ENCODE data around the gene BEST3. TPM values are rescaled to one million over a fixed set of nuclear protein-coding genes. Genes with fewer than 3 reads are reported as not detected.

The BEST3 gene
- total RNA-seq, 1 donor = under 0.01 TPM

- Histone ChIP-seq H3K79me2 (ENCODE audit: insufficient read depth, low read length) (no peaks in the 10 kb centered on the region), H3K4me2 (ENCODE audit: insufficient read depth, low read length) (no peak overlapping the region), H4K20me1 (ENCODE audit: insufficient read depth, low read length) (no peaks in the 10 kb centered on the region), H3K27ac (ENCODE audit: low read depth, low read length) (no peak overlapping the region), H3K4me3 (ENCODE audit: insufficient read depth, low read length) (no peak overlapping the region), H3K36me3 (ENCODE audit: insufficient read depth, low read length) (no peaks in the 10 kb centered on the region), H2AFZ (ENCODE audit: low read length) (no peak overlapping the region), H3K4me1 (ENCODE audit: insufficient read depth, low read length) (no peaks in the 10 kb centered on the region), H3K9me3 (ENCODE audit: low read depth, low read length) (no peaks in the 10 kb centered on the region), H3K27me3 (ENCODE audit: insufficient read depth, low read length) (no peaks in the 10 kb centered on the region)
- DNase-seq (ENCODE audit: insufficient read length, low spot score, missing footprints) = no peak
- peak; percentile 27 for TF ChIP-seq CTCF (IDR thresholded peaks at IDR 0.05; ENCODE audit: extremely low read depth, low read depth, low read length)
These were observed 22.7 kb downstream of the BEST3 start for GRCh38 chr12:69676257-69677012.

GRCh38 chr12:69672195-69672594 lies 26.9 kb downstream of the BEST3 start:
- no peaks in the 10 kb centered on the region for H3K27me3 ChIP-seq (ENCODE audit: insufficient read depth, low read length)
- TF ChIP-seq CTCF (IDR thresholded peaks at IDR 0.05; ENCODE audit: extremely low read depth, low read depth, low read length) = no peak
- H2AFZ ChIP-seq (ENCODE audit: low read length) = no peak overlapping the region
- no peaks in the 10 kb centered on the region for H3K9me3 ChIP-seq (ENCODE audit: low read depth, low read length)
- H3K79me2 ChIP-seq (ENCODE audit: insufficient read depth, low read length) = no peaks in the 10 kb centered on the region
- no peaks in the 10 kb centered on the region for H3K4me1 ChIP-seq (ENCODE audit: insufficient read depth, low read length)
- H3K36me3 ChIP-seq (ENCODE audit: insufficient read depth, low read length) = no peaks in the 10 kb centered on the region
- no peak overlapping the region for H3K27ac ChIP-seq (ENCODE audit: low read depth, low read length)
- H3K4me2 ChIP-seq (ENCODE audit: insufficient read depth, low read length) = no peak overlapping the region
- no peaks in the 10 kb centered on the region for H4K20me1 ChIP-seq (ENCODE audit: insufficient read depth, low read length)
- no peak for DNase-seq (ENCODE audit: insufficient read length, low spot score, missing footprints)
- no peak overlapping the region for H3K4me3 ChIP-seq (ENCODE audit: insufficient read depth, low read length)

GRCh38 chr12:69671597-69671996 lies 27.5 kb downstream of the BEST3 start:
- Histone ChIP-seq H3K4me2 (ENCODE audit: insufficient read depth, low read length) (no peak overlapping the region), H3K27me3 (ENCODE audit: insufficient read depth, low read length) (no peaks in the 10 kb centered on the region), H3K79me2 (ENCODE audit: insufficient read depth, low read length) (no peaks in the 10 kb centered on the region), H3K4me1 (ENCODE audit: insufficient read depth, low read length) (no peaks in the 10 kb centered on the region), H3K9me3 (ENCODE audit: low read depth, low read length) (no peaks in the 10 kb centered on the region), H3K36me3 (ENCODE audit: insufficient read depth, low read length) (no peaks in the 10 kb centered on the region), H3K27ac (ENCODE audit: low read depth, low read length) (no peak overlapping the region), H3K4me3 (ENCODE audit: insufficient read depth, low read length) (no peak overlapping the region), H2AFZ (ENCODE audit: low read length) (no peak overlapping the region), H4K20me1 (ENCODE audit: insufficient read depth, low read length) (no peaks in the 10 kb centered on the region)
- no peak for DNase-seq (ENCODE audit: insufficient read length, low spot score, missing footprints)
- TF ChIP-seq CTCF (IDR thresholded peaks at IDR 0.05; ENCODE audit: extremely low read depth, low read depth, low read length) = no peak

GRCh38 chr12:69666798-69667197 lies 32.3 kb downstream of the BEST3 start:
- Histone ChIP-seq H3K27ac (ENCODE audit: low read depth, low read length) (no peak overlapping the region), H2AFZ (ENCODE audit: low read length) (no peak overlapping the region), H3K9me3 (ENCODE audit: low read depth, low read length) (no peaks in the 10 kb centered on the region), H3K4me1 (ENCODE audit: insufficient read depth, low read length) (no peaks in the 10 kb centered on the region), H3K4me3 (ENCODE audit: insufficient read depth, low read length) (no peak overlapping the region), H4K20me1 (ENCODE audit: insufficient read depth, low read length) (no peaks in the 10 kb centered on the region), H3K79me2 (ENCODE audit: insufficient read depth, low read length) (no peaks in the 10 kb centered on the region), H3K27me3 (ENCODE audit: insufficient read depth, low read length) (no peaks in the 10 kb centered on the region), H3K36me3 (ENCODE audit: insufficient read depth, low read length) (no peaks in the 10 kb centered on the region), H3K4me2 (ENCODE audit: insufficient read depth, low read length) (no peak overlapping the region)
- no peak for DNase-seq (ENCODE audit: insufficient read length, low spot score, missing footprints)
- no peak for TF ChIP-seq CTCF (IDR thresholded peaks at IDR 0.05; ENCODE audit: extremely low read depth, low read depth, low read length)

Data from osteoblast (primary cell).